ENCODE data around the gene SHFL.

- TF ChIP-seq CTCF (IDR thresholded peaks at IDR 0.05 in 4 of 5, conservative IDR thresholded peaks at IDR 0.05 in 1 of 5) (no peak), POLR2A (IDR thresholded peaks at IDR 0.05) (no peak)
Measured at GRCh38 chr19:10113964-10114650, 28.0 kb downstream of the SHFL start.

Measured in gastrocnemius medialis (tissue), 4 donors.